ENCODE data around the gene EIF3D. TPM values are rescaled to one million over a fixed set of nuclear protein-coding genes. Genes with fewer than 3 reads are reported as not detected.
A peak's percentile ranks its signal among the peaks of the same experiment; 100 is the strongest.

The EIF3D gene, protein sequence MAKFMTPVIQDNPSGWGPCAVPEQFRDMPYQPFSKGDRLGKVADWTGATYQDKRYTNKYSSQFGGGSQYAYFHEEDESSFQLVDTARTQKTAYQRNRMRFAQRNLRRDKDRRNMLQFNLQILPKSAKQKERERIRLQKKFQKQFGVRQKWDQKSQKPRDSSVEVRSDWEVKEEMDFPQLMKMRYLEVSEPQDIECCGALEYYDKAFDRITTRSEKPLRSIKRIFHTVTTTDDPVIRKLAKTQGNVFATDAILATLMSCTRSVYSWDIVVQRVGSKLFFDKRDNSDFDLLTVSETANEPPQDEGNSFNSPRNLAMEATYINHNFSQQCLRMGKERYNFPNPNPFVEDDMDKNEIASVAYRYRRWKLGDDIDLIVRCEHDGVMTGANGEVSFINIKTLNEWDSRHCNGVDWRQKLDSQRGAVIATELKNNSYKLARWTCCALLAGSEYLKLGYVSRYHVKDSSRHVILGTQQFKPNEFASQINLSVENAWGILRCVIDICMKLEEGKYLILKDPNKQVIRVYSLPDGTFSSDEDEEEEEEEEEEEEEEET
- 331 and 336 TPM in 2 replicates for total RNA-seq (2014; rRNA removed; shearing (Covaris generic))

DNA sequence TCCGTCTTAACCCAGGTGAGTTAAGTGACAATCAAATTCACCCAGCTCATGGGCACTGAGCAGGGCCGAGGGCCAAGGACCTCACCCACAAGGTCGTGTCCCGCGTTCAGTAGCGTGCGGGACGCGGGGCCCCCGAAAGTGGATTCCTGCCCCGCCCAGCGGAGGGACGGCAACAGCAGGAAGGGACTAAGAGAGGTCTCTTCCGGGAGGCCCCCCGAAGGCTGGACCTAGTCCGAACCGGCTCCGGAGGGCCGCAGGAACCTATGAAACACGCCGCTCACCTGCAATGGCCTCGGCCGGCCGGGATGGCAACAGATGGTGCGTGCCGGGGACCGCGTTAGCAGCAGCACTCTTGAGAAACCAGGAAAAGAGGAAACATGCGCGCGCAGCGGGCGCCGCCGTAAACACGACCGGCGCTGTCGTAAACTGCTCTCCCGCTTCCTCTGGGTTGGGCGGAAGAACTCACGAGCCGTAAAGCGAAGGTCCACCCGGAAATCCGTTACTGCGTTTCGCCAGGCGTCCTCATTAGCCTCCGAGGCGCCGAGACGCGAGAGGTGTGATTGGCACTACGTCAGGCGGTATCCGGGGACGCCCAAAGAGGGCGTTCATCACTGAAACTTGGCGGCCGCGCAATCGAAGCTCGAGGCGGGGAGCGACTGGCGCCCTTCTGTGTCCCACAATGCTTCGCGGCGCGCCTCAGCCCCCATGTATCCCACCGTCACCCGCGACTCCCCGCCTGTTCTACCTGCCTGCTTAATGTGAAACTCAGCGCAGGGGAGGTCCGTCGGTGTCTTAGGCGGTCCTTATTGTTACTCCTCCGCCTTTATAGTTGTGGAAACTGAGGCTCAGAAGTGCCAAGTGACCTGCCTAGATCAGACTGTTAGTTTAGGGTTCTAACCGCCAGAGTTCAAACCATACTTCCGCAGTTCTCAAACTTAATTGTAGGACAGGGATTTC, at the start of gene EIF3D:
Gene EIF3D (minus strand): TSS at position 372 of the 957 bp plus-strand sequence. CDS start 3,045 bp downstream, outside the sequence.
- peak; percentile 99 for DNase-seq (ENCODE audit: low read depth)

DNA sequence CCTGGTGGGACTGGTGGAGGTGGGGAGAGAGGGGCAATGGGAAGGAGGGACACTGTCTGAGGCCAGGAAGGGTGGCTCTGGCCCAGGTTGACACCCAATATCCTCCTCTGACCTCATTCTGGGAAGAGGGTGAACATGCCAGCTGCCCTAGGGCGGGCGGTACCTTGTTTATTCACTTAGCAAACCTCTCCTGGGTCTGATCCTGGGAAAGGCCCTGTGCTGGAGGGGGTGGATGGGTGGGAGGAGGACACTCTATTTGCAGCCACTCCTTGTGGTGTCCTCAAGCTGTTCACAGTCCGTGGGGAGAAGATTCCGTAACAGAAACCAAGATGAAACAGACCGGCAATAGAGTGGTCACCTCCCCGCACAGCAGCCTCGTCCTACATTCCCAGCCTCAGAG, 49.7 kb upstream of the EIF3D start:
- no peak for DNase-seq (ENCODE audit: low read depth)

DNA sequence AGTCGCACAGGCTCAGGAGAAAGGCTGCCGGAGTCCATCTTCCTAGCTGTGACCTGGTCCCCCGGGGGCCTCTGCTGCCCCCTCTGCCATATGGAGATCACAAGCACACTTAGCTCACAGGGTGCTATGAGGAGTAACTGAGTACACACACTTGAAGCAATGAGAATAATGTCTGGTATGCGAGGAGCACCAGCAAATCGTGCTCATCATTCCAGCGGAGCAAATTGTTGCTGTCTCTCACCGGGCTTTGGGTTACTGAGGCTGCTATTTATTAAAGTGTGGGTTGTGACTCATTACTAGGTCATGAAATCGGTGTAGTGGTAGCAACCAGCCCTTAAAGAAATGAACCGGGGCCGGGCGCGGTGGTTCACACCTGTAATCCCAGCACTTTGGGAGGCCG, 48.1 kb upstream of the EIF3D start:
- peak; percentile 89 for DNase-seq (ENCODE audit: low read depth)

DNA sequence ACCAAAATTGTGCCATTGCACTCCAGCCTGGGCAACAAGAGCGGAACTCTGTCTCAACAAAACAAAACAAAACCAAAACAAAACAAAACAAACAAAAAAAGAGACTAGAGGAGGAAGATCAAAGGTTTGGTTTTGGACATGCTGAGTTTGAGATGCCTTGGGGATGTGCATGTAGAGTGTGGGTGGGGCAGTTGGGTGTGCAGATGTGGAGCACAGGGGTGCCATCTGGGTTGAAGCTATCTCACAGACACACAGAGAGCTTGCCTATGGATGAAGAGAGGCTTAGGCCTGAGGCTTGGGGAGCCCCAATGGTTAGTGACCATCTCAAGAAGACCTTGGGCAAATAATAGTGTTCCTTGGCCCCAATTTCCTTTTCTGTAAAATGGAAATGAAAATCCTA, 45.8 kb upstream of the EIF3D start:
- DNase-seq (ENCODE audit: low read depth): no peak

DNA sequence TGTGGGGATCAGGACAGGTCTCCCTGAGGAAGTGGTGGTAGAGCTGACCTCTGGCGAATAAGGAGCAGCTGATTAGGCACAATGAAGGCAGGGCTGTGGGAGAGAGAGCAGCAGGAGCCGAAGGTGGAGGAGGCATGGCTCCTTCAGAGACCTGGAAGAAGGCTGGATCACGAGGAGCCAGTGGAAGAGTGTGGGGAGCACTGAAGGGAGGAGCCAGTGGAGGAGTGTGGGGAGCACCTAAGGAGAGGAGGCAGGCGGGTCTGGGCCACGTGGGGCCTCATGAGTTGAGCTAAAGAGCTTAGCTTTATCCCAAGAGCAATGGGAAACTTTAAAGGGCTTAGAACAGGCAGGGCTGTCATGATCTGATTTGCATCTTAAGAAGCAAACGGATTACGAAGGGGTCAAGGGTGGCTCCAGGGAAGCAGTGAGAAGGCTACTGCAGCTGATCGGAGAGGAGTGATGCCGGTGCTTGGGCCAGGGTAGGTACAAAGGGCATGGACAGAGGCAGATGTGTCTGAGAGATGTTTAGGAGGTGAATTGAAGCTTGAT, 44.9 kb upstream of the EIF3D start:
- DNase-seq (ENCODE audit: low read depth): no peak

DNA sequence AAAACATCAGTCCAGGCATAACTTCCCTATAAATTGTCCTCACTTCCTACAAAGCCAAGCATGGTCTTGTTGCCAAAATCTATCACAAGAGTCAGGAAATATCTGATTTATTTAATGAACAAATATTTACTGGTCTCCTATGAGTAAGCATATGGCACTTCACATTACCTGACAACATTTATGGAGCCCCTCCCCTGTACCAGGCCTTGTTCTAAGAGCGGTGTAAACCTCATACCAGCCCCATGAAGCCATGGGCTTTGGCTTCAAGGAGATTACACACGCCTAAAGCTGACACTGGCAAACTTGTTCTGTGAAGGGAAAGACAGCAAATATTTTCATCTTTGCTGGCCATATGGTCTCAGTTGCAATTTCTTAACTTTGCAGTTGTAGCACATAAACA, 43.0 kb upstream of the EIF3D start:
- no peak for DNase-seq (ENCODE audit: low read depth)

DNA sequence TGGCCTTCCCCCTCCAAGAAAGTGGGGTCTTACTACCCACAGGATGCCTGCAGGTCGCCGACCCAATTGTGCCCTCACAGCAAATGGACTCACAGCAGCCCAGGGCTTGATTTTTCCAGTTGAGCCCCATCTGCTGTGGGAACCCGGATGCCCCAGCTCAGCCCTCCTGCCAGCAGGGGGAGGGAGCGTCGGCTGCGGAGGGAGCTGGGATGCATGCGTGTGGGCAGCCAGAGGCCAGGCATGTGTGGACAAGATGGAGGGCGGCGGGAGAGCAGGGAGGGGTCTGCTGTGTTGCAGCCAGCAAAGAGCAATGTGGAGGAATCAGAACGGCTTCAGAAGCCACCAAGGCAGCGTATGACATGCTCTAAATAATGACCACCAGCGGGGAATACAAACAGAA, 41.0 kb upstream of the EIF3D start:
- DNase-seq (ENCODE audit: low read depth): peak; percentile 40

DNA sequence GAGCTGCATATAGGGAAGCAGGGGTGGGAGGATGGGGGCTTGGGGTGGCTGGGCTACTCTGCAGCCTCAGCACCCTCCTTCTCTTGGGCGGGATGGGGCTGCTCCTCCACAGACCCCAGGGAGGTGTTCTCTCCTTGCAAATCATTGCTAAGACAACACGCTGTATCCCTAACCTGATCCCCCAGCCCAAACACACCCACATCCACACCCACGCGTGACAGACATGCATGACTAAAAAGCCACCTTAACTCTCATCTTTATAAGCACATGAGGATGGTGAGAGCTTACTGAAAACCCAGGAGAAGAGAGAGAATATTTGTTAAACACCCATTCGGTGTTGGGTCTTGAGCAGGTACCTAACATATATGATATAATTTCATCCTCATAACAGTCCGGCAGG, 39.9 kb upstream of the EIF3D start:
- no peak for DNase-seq (ENCODE audit: low read depth)

DNA sequence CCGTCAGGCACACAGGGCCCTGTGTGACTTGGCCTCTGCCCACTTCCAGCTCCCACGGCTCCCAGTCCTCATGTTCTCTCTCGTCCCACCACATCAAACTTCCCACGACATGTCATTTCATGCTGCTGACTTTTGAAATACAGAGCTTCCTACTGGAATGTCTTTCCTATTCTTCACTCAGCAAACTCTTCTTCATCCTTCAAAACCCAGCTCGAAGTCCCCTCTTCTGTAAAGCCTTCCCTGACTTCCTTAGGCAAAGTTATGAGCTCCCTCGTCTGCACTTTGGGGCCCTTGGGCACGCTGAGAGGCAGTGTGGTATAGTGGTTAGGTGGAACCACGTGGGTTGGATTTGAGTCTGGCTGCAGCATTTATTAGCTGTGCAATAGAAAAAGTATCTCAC, 37.8 kb upstream of the EIF3D start:
- DNase-seq (ENCODE audit: low read depth): no peak

DNA sequence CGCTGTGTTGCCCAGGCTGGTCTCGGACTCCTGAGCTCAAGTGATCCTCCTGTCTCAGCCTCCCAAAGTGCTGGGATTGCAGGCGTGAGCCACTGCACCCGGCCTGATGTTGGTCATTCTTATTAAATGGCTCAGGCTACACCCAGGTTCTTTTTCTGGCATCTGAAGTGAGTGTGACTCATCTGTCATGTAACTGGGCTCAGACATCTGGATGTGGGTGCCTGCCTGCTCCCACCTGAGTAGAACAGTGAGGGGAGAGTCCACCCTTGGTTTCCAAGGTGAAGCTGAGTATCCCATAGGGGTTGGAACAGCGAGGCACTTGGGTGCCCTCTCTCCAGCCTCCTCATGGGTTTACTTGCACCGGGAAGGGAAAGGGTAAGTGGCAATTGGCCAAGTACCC, 36.7 kb upstream of the EIF3D start:
- peak; percentile 50 for DNase-seq (ENCODE audit: low read depth)

DNA sequence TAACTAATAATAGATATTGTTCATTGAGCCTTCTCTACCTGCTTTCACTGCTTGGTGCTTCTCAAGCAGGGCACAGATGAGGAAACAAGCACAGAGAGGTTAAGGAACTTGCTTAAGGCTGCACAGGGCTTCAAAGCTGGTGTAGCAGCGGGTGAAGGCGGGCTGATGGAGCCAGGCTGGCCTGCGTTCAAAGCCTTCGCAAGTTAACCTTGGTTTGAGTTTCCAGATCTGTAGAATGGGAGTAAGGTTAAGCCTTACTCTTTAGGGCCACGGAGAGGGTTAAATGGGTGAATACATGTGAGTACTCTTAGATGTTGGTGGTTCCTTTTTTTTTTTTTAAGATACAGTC, 36.2 kb upstream of the EIF3D start:
- DNase-seq (ENCODE audit: low read depth): no peak

DNA sequence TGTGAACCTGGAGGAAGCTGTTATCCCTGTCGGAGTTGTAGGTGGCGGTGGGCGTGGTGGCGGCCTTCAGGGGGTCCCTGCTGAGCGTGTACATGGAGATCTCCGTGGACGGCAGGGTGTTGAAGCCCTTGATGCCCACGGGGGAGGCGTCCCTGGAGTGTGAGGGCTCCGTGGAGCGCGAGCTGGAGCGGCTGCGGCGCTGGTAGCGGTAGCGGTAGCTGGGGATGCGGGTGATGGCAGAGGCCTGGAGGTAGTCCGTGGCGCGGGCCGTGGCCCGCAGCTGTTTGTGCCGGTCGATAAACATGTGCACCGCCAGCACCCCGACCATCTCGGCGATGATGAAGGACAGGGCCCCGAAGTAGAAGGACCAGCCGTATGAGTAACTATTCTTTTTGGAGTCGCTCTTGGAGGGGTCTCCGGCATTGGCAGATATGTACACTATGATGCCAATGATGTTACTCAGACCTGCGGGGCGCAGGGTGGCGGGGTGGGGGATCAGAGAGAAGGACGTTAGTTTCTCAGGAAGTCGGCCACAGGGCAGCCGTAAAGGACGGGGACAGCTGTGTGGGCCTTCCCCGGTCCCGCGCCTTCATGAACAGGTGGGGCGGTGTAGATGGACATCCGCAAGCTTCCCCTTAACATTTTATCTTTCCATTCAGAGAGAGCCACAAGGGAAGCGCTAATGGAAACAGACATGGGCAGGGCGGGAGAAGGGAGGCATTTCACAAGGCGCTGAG, 35.6 kb upstream of the EIF3D start:
- no peak for DNase-seq (ENCODE audit: low read depth)

DNA sequence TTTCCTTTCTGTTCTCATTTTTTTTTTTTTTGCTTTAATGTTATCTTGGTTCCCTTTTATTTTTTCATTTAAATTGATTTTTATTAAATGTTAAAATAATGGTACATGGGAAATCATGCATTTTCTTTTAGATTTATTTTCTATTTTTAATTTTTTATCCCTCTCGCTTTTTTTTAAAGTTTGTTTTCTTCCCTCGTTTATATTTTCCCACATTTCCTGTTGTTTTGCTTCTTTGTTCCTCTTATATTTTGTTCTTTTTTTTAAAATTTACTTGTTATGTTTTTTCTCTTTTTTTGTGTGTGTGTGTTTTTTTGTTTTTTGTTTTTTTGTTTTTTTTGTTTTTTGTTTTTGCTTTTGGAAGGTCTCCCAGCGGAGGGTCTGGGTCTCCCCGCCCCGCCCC, 34.9 kb upstream of the EIF3D start:
- no peak for DNase-seq (ENCODE audit: low read depth)

DNA sequence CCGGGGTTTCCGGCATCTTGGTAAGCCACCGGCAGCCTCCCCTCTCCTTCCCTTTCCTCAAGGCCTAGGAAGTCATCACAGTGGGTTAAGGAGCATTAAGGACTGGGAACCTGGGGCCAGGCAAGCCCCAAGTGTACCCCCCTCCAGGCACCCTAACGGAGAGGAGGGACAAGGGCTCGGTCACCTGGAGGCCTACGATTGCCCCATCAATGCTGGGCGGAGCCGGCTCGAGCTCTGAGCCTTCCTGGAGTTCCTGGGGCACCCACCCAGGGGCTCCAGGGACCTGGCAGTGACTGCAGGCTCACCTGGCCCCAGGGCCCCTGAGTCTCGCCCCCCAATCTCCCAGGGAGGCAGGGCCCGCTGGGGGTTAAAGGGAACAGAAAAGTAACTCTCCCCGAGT, 34.5 kb upstream of the EIF3D start:
- no peak for DNase-seq (ENCODE audit: low read depth)

DNA sequence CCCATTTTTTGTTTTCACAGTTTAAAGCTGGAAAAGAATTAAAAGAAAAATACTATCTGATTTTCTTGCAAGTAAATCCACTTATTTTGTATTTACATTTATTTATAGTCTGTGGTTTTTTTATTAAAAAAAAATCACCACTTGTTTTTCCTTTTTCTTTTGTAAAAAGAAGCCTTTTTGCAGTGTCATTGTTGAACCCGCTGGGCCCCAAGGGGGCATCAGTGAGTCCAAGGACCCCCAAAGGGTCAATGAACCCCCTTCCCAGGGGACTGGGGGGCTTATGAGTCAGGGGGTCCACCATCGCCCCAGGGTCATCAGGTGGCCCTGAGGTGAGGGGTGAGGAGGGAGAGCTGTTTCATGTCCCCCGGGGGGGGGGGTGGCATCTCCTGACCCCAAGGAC, 34.0 kb upstream of the EIF3D start:
- no peak for DNase-seq (ENCODE audit: low read depth)

DNA sequence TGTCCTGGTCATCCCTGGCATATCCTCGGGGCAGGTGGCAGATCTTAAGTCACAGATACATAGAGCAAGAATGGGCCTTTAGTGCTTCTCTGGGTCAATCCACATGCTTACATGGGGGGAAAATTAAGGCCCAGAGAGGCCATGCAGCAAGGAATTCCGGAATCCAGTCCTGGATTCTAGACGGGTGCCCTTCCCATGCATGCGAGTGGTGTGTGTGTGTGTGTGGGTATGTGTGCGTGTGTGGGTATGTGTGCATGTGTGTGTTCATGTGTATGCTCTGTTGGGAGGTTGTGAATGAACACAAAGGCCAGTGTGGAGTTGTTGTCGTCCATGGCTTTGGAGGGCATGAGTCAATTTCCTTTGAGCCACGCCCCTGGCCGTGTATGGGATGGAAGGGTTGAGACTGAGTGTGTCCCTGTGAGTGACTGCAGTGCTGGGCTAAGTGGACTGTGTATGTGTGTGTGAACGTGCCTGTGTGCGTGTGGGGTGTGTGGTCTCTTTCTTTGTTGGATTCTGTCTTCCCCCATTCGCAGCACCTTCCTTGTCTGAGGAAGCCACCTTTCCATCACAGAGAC, 33.4 kb upstream of the EIF3D start:
- peak; percentile 60 for DNase-seq (ENCODE audit: low read depth)

DNA sequence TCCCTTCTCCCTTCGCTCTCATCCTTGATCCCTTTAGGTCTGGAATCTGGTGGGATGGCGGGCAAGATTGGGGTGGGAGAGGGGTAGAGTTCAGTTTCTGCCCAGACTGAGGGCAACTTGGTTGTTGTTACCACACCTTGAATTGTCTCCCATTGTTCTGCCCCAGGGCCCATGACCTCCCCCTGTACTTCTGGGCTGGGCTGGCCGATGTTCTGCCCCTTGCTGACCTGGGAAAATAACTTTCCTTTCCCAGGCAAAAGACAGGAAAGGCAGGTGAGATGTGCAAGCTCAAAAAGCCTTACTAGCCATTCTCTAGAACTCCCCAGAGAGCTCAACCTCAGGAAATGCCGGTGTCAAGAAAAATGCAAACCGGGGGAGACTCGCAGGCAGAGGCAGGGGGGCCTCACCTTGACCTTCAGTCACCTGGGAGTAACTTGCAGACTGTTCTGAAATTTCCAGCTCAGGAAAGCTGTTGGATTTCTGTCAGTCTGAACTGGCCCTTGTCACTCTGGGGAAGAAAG, 32.4 kb upstream of the EIF3D start:
- no peak for DNase-seq (ENCODE audit: low read depth)

DNA sequence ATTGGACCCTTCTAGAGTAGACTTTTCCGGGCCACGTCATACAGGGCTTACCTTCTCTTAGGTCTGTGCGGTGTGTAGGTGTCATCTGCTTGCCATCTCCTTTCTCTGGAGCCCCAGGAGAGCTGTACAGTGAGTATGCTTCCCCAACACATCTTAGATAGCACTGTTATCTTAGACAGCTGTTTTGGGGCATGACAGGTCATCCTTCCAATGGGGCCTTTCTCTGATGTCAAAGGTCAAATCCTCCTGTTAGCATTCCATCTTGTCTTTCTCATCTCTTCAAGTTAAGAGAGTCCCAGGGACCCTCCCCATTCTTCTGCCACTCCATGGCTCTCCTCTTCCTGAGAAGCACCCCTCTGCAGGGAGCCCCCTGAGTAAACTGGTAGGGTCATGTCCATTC, 31.0 kb upstream of the EIF3D start:
- no peak for DNase-seq (ENCODE audit: low read depth)

DNA sequence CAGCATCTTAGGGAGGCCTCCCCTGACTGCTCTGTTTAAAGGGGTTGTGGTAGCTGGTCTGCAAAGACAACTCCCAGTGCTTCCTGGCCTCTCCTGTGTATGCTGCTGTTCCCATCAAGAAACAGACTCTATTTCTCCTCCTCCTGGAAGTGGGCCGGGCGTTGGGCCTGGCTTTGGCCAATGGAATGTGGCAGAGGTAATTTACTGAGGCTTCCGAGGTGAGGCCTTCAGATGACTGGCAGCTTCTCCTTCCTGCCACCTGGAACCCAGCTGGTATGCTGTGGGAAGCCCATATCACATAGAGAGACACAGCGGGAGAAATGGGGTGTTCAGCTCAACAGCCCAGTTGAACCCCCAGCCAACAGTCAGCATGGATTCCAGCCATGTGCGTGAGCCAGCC, 25.1 kb upstream of the EIF3D start:
- DNase-seq (ENCODE audit: low read depth): no peak

DNA sequence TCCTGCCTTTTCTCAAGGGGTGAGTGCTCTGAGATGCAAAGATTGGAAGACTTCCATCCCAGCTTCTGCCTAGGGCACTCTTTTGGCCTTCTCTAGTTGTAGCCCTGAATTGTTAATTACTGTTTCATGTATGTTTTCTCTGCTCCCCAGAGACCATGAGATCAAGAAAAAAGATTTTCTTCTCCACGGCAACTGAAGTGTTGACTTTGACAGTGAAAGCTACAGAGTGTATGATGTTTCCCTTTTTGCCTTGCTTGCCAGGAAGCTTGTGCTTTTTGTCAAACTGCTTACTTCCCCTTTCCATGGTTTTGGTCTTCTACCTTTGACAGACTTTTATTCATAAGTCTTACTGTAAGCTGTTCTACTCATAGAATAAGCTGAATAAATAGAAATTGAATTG, 23.3 kb upstream of the EIF3D start:
- no peak for DNase-seq (ENCODE audit: low read depth)
